Cardiac fibroblast (primary cell): ENCODE measurements around the gene TSPAN14.

Source experiments
- DNase-seq, 2 donors: peaks; one replicate each; pipeline versions ENCODE4 v3.0.0 to v3.0.0-alpha.2; 2010; ENCODE audit warnings: low read depth in 2 of 2
- H3K4me3 ChIP-seq, 2 donors: replicated peaks in 1 of 2; 1 replicate in 1 of 2; 2 replicates in 1 of 2; pipeline ENCODE4 v1.5.1; 2011; ENCODE audit warnings: low read depth in 2 of 2, low read length in 2 of 2, mild to moderate bottlenecking in 2 of 2, moderate library complexity in 1 of 2
- TF ChIP-seq, protein P1 (sequence below): IDR thresholded peaks from one replicate; pipeline ENCODE4 v1.5.1; 2011; ENCODE audit warnings: low read depth, mild to moderate bottlenecking, low read length, inconsistent platforms

Gene TSPAN14

GRCh38 chr10:80518807-80519360 is 64.8 kb downstream of the TSPAN14 start:
- no peak overlapping the region for H3K4me3 ChIP-seq
- no peak for DNase-seq
- TF ChIP-seq, protein P1, sequence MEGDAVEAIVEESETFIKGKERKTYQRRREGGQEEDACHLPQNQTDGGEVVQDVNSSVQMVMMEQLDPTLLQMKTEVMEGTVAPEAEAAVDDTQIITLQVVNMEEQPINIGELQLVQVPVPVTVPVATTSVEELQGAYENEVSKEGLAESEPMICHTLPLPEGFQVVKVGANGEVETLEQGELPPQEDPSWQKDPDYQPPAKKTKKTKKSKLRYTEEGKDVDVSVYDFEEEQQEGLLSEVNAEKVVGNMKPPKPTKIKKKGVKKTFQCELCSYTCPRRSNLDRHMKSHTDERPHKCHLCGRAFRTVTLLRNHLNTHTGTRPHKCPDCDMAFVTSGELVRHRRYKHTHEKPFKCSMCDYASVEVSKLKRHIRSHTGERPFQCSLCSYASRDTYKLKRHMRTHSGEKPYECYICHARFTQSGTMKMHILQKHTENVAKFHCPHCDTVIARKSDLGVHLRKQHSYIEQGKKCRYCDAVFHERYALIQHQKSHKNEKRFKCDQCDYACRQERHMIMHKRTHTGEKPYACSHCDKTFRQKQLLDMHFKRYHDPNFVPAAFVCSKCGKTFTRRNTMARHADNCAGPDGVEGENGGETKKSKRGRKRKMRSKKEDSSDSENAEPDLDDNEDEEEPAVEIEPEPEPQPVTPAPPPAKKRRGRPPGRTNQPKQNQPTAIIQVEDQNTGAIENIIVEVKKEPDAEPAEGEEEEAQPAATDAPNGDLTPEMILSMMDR = no peak

GRCh38 chr10:80519936-80520650 is 66.0 kb downstream of the TSPAN14 start:
- DNase-seq = no peak
- TF ChIP-seq, protein P1 = no peak
- no peak overlapping the region for H3K4me3 ChIP-seq

- TF ChIP-seq, protein P1 = no peak
- DNase-seq = no peak
- no peak overlapping the region for H3K4me3 ChIP-seq
Measured at GRCh38 chr10:80520661-80521470, 66.8 kb downstream of the TSPAN14 start.

DNA sequence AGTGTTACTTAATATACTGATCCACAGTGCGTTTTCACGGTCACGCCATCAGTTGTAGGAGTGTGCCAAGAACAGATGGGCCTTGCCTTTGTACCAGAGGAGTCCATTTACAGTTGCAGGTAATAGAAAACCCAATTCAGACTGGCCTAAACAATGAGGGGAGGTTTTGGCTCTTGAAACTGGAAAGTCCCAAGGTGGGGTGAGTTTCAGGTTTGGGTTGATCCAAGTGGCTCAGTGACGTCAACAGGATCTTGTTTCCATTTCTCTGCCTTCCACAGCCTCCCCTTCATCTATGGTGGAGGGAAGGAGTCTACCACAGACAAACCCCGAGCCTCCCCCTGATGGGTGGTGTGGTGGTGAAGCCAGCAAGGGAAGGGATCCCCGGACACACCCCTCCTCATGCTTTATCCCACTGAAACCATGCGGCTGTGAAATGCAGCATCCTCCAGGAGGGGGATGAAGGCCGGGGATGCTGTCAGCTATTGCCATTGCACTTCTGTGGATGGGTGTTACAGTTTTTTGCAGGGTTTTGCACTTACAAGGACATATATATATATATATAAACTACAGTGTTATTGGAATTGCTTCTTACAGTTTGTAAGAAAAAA is 68.8 kb downstream of the TSPAN14 start:
- TF ChIP-seq, protein P1 = no peak
- DNase-seq = no peak

DNA sequence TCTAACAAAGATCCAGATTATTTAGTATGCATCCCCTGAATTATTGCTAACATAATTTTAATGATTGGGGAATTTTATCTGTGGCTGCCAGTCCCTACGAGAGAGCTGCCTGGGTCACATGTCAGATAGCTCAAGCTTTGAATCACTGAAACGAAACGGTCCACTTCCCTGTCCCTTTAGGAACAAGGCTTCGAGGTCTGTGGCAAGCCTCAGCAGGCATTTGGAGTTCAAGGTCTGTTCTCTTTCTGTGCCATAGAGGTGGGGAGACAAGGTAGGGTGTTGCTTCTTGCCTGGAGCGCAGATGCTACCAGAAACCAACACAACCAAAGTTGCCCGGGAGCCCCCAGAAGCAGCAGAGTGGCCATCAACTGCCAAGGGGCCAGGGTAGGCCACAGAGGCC is 69.7 kb downstream of the TSPAN14 start:
- TF ChIP-seq, protein P1 = no peak
- DNase-seq = no peak
- no peak overlapping the region for H3K4me3 ChIP-seq

More for the DNA sequence above, 68.8 kb downstream of the TSPAN14 start:
- H3K4me3 ChIP-seq = no peak overlapping the region

DNA sequence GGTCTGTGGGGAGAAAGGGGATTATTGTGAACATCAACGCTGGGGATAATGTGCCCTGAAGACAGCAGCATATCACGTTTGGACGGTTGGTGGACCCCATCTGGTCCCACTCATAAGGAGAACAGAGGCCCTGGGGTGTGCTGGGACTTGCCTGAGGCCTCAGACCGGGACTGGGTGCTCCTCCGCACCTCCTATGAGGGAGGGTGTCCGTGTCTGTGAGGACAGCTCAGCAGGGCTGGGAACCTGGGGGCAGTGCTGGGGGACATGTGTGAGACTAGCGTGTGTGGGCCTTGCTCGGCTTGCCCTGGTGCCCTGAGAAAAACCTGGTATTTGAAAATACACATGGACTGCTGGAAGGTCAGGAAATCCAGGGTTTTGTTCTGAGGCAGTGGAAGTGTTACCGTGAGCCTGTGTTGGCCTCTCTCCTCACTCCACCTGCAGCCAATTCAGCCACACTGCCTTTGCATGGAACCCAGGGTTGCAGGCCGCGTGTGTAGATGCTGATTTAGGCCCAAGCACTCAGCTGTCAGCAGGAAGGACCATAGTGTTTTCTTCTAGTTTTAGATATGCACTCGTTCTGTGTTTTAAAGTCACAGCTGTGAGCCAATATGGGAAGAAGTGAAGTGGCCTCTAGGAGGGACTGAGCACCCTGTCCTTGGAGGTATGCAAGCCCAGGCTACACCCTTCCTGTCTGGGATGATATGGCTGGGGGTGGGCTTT is 70.2 kb downstream of the TSPAN14 start:
- DNase-seq = no peak
- TF ChIP-seq, protein P1 = no peak
- no peak overlapping the region for H3K4me3 ChIP-seq
